ENCODE measurements around the gene KMT2C.

Gene KMT2C

DNA sequence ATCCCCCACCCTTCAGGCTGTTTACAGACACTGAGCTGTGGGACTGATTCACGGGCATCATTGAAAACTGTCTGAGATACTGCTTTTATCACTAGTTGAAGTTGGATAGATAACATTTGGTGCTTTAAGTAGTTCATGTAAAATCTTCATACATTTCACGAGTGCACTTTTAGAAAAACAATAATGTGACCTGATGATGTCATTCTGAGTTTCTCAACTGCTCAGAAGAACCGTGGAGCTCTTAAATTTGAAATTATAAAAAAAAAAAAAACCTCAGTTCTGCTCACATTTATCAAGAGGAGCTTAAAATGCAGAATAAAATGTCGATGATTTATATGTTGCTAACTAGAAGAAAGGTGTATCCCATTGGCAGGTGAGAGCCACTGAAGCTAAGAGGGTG, 328.8 kb downstream of the KMT2C start:
- Mint-ChIP-seq H3K36me3 (ENCODE audit: low read depth) (peaks cover 55% of the 10 kb centered on the region), H3K27ac (no peak overlapping the region), H3K4me3 (no peak overlapping the region), H3K4me1 (ENCODE audit: low read depth) (peaks cover 4% of the 10 kb centered on the region), H3K9me3 (no peaks in the 10 kb centered on the region), H3K27me3 (no peaks in the 10 kb centered on the region)

DNA sequence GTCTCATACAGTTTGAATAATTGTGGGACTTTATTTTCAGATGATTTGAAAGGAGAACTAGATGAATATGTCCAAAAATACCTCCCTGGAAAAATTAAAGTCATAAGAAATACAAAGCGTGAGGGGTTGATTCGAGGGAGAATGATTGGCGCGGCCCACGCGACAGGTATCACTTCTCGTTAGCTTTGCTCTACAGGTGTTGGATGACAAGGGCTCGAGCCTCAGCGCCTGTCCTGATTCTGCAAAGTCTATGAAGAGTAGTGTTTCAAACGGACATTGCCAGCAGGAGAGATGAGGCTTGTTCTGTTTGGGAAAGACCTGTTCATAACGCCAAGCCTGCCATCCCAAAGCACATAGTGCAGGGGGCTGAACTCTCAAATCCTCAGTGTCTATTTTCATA, 330.6 kb downstream of the KMT2C start:
- peaks cover 52% of the 10 kb centered on the region for H3K36me3 Mint-ChIP-seq (ENCODE audit: low read depth)
- H3K27me3 Mint-ChIP-seq, result no peaks in the 10 kb centered on the region
- no peaks in the 10 kb centered on the region for H3K9me3 Mint-ChIP-seq
- no peak overlapping the region for H3K4me3 Mint-ChIP-seq
- H3K27ac Mint-ChIP-seq, result no peak overlapping the region
- peaks cover 4% of the 10 kb centered on the region for H3K4me1 Mint-ChIP-seq (ENCODE audit: low read depth)

DNA sequence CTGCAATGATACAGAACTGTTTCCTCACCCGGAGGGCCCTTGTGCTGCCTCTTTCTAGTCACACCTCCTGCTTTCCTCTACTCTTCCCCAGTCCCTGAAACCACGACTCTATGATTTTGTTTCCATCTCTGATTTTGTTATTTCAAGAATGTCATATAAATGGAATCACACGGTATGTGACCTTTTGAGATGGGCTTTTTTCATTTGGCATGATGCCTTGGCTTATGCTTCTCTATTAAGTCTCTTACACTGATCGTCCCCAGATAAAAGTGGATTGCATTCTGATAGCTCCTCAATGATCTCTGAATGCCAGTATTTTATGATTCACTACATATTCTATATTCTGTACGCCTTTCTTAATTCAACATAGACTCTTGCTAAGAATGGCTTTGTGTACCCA, 332.1 kb downstream of the KMT2C start:
- Mint-ChIP-seq H3K27ac (peak overlapping the region; percentile 60), H3K9me3 (no peaks in the 10 kb centered on the region), H3K27me3 (no peaks in the 10 kb centered on the region), H3K4me3 (no peak overlapping the region), H3K4me1 (ENCODE audit: low read depth) (peaks cover 4% of the 10 kb centered on the region), H3K36me3 (ENCODE audit: low read depth) (peaks cover 45% of the 10 kb centered on the region)

DNA sequence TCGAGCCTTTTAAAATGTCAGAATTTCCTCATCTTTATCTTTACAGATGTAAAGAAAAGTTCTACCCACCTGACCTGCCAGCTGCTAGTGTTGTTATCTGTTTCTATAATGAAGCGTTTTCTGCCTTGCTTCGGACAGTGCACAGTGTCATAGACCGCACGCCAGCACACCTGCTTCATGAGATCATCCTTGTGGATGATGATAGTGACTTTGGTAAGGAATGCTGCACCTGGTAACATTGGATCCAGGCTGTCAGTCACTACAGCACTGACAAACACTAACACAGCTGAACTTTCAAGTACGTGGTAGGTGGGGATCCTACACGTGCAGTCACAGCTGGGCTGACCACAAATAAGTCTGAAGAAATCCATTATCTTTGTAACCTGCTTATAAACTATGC, 332.7 kb downstream of the KMT2C start:
- Mint-ChIP-seq H3K4me3 (no peak overlapping the region), H3K36me3 (ENCODE audit: low read depth) (peaks cover 40% of the 10 kb centered on the region), H3K27me3 (no peaks in the 10 kb centered on the region), H3K4me1 (ENCODE audit: low read depth) (peaks cover 4% of the 10 kb centered on the region), H3K27ac (no peak overlapping the region), H3K9me3 (no peaks in the 10 kb centered on the region)

DNA sequence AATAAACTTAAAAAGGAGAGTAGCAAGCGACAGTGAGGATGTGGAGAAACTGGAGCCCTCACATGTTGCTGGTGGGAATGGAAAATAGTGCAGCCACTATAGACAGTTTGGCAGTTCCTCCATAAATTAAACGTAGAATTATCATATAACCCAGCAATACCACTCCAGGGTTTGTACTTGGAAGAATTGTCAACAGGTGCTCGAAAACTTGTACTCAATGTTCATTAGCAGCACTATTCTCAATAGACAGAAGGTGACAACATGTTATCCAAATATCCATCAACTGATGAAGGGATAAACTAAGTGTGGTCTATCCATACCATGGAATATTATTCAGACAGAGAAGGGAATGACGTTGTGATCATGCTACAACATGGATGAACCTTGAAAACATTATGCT, 338.5 kb downstream of the KMT2C start:
- H3K4me1 Mint-ChIP-seq (ENCODE audit: low read depth), result no peaks in the 10 kb centered on the region
- H3K4me3 Mint-ChIP-seq, result no peak overlapping the region
- H3K27ac Mint-ChIP-seq, result no peak overlapping the region
- no peaks in the 10 kb centered on the region for H3K27me3 Mint-ChIP-seq
- H3K36me3 Mint-ChIP-seq (ENCODE audit: low read depth), result peaks cover 21% of the 10 kb centered on the region
- H3K9me3 Mint-ChIP-seq, result no peaks in the 10 kb centered on the region

DNA sequence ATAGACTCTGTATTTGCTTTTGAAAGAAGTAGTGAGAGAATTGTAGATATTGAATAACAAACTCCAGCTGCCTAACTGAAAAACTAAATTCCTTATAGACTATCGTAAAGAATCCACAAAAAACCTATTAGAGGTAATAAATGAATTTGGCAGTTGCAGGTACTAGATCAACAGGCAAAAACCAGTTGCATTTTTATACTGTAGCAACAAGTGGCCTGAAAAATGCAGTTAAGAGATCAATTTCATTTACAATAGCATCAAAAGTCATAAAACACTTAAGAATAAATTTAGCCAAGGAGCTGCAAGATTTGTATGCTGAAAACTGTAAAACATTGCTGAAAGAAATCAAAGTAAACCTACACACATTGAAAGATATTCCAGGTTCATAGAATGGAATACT, 340.0 kb downstream of the KMT2C start:
- Mint-ChIP-seq H3K4me1 (ENCODE audit: low read depth) (no peaks in the 10 kb centered on the region), H3K27ac (no peak overlapping the region), H3K4me3 (no peak overlapping the region), H3K36me3 (ENCODE audit: low read depth) (peaks cover 20% of the 10 kb centered on the region), H3K9me3 (no peaks in the 10 kb centered on the region), H3K27me3 (no peaks in the 10 kb centered on the region)

DNA sequence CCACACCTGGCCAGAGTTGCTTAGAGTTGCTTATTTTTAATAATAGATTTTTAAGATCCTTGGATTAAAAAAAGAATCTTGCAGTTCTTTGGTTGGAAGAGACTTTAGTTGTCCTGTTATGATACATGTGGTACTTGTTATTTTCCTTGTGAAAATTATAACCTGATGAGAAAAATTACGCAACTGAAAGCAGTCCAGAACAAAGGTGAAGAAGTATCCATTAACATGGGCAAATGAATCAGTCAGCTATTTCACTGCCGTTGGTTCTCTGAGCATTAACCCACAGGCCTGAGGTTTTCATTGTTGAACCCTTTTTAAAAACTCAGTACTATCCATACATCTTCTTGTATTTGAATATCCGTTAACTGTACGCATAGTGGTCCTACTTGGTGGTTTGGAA, 342.1 kb downstream of the KMT2C start:
- Mint-ChIP-seq H3K9me3 (peaks cover 9% of the 10 kb centered on the region), H3K4me1 (ENCODE audit: low read depth) (no peaks in the 10 kb centered on the region), H3K4me3 (no peak overlapping the region), H3K27me3 (no peaks in the 10 kb centered on the region), H3K27ac (no peak overlapping the region), H3K36me3 (ENCODE audit: low read depth) (peaks cover 25% of the 10 kb centered on the region)

DNA sequence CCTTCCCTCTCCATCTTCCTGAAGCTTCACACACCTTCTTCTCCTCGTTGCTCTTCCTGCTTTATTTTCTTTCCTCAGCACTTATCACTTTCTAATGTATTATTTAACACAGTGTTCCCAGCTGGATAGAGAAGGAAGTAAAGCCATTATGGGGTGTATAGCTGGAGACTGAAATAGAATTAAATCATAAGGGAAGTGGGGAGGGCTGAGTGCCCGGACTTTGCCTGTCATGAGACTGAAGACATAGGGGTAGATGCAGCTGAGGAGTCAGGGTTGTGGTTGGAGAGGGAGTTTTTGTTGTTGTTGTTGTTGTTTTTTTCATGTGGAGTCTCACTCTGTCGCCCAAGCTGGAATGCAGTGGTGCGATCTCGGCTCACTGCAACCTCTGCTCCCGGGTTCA, 345.1 kb downstream of the KMT2C start:
- H3K27ac Mint-ChIP-seq, result no peak overlapping the region

DNA sequence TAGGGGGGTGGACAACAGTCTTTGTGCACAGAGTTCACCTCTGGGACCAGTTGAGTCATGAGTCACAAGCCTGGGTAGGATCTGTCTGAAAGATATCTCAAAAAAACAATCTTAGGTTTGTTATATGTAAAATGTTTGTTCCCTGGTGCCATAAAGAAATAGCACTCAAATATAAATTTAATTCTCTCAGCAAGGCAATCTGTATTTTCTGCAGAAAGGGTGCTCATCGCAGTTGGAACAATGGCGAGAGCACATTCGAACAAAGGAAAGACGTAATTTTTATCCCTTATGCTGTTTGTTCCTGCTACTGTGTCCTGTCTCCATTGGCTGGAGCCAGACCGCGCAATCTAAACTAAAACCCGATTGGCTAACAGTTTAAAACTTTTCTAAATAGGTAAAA, 346.6 kb downstream of the KMT2C start:
- H3K4me3 Mint-ChIP-seq, result no peak overlapping the region
- H3K27ac Mint-ChIP-seq, result no peak overlapping the region
- peaks cover 14% of the 10 kb centered on the region for H3K9me3 Mint-ChIP-seq
- peaks cover 38% of the 10 kb centered on the region for H3K36me3 Mint-ChIP-seq (ENCODE audit: low read depth)
- no peaks in the 10 kb centered on the region for H3K4me1 Mint-ChIP-seq (ENCODE audit: low read depth)
- no peaks in the 10 kb centered on the region for H3K27me3 Mint-ChIP-seq

More for the DNA sequence above, 345.1 kb downstream of the KMT2C start:
- no peak overlapping the region for H3K4me3 Mint-ChIP-seq
- H3K27me3 Mint-ChIP-seq, result no peaks in the 10 kb centered on the region
- peaks cover 14% of the 10 kb centered on the region for H3K9me3 Mint-ChIP-seq
- no peaks in the 10 kb centered on the region for H3K4me1 Mint-ChIP-seq (ENCODE audit: low read depth)
- peaks cover 30% of the 10 kb centered on the region for H3K36me3 Mint-ChIP-seq (ENCODE audit: low read depth)

DNA sequence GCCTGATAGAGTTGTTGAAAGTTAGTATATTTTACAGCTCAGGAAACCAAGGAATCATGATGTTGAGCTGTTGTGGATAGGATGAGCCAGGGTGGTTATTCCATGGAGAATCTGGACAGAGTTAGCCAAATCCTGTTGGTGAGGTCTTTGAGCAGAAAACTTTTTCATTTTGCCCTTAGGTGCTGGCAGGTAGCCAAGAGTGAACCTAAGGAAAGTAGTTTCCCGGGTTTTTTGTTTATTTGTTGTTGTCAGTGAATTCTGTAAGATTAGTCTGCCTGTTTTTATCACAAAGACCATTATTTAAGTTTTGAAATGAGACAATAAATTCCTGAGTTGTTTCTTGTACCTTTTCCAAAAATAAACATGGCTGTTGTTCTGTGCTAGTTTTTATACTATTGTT, 349.3 kb downstream of the KMT2C start:
- peaks cover 14% of the 10 kb centered on the region for H3K9me3 Mint-ChIP-seq
- peaks cover 4% of the 10 kb centered on the region for H3K4me1 Mint-ChIP-seq (ENCODE audit: low read depth)
- H3K36me3 Mint-ChIP-seq (ENCODE audit: low read depth), result peaks cover 37% of the 10 kb centered on the region
- H3K27me3 Mint-ChIP-seq, result no peaks in the 10 kb centered on the region
- H3K27ac Mint-ChIP-seq, result no peak overlapping the region
- no peak overlapping the region for H3K4me3 Mint-ChIP-seq

DNA sequence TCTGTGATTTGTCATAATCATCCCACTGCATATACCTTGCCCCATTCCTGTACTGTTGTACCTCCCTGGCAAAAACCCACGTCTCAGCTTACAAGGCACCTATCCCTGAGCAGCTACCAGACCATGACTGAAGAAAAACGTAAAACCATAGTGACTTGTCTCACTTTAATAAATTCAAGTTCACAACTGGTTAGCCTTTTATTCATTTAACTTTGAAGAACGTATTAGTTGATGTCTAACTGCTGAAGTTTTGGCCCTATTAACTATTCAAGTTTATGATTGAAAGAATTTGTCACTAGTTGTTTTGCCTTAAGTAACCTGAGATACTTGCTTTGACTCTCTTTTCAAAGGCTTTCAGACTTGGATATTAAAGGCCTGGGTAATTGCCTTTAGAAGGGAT, 350.7 kb downstream of the KMT2C start:
- no peak overlapping the region for H3K4me3 Mint-ChIP-seq
- H3K36me3 Mint-ChIP-seq (ENCODE audit: low read depth), result peaks cover 42% of the 10 kb centered on the region
- no peak overlapping the region for H3K27ac Mint-ChIP-seq
- no peaks in the 10 kb centered on the region for H3K27me3 Mint-ChIP-seq
- peaks cover 9% of the 10 kb centered on the region for H3K4me1 Mint-ChIP-seq (ENCODE audit: low read depth)
- H3K9me3 Mint-ChIP-seq, result peaks cover 14% of the 10 kb centered on the region

Measured in stimulated activated naive CD8-positive, alpha-beta T cell treated with anti-CD3 and anti-CD28 coated beads, Interleukin-15, Interleukin-2, amounts not matched to agents 100 ng/mL and 50 ng/mL, for 24 hours (primary cell).